Suprapubic skin (tissue), 4 donors: Measurements from ENCODE around the gene PRR14. TPM values are rescaled to one million over a fixed set of nuclear protein-coding genes. Genes with fewer than 3 reads are reported as not detected.
A peak's percentile ranks its signal among the peaks of the same experiment; 100 is the strongest.

ENCODE experiments used
- DNase-seq, 2 donors: peaks; one replicate each; pipeline ENCODE4 v3.0.0-alpha.2; 2019; ENCODE audit warnings: low spot score in 2 of 2
- H3K27ac ChIP-seq: fragments of 200-600 bp; sonication (generic); one replicate; pipeline ENCODE4 v1.5.1; 2019
- H3K27me3 ChIP-seq: fragments of 200-600 bp; sonication (generic); one replicate; pipeline ENCODE4 v1.5.1; 2019
- H3K36me3 ChIP-seq: fragments of 200-600 bp; sonication (generic); one replicate; pipeline ENCODE4 v1.5.1; 2019
- H3K4me1 ChIP-seq: fragments of 200-600 bp; sonication (generic); one replicate; pipeline ENCODE4 v1.5.1; 2019
- H3K4me3 ChIP-seq: fragments of 200-600 bp; sonication (generic); one replicate; pipeline ENCODE4 v1.5.1; 2019; ENCODE audit warnings: mild to moderate bottlenecking
- H3K9me3 ChIP-seq: fragments of 200-600 bp; sonication (generic); one replicate; pipeline ENCODE4 v1.5.1; 2019
- EP300 ChIP-seq: sonication (generic); formaldehyde crosslinking; IDR thresholded peaks from one replicate; pipeline ENCODE4 v1.6.1; 2017; ENCODE audit warnings: antibody characterized with exemption
- POLR2A ChIP-seq, 2 donors: fragments of 450-650 bp; IDR thresholded peaks; one replicate each; pipeline ENCODE4 v1.6.1; 2017; ENCODE audit warnings: antibody characterized with exemption in 2 of 2, mild to moderate bottlenecking in 2 of 2, moderate library complexity in 2 of 2
- POLR2AphosphoS5 ChIP-seq, 3 donors: sonication (generic); formaldehyde crosslinking; IDR thresholded peaks; one replicate each; pipeline ENCODE4 v1.6.1; 2017; ENCODE audit warnings: antibody characterized with exemption in 3 of 3
- WGBS: methylation state at CpG from one replicate; pipeline ENCODE4 v1.1.5; 2018; 5-methylcytosine and 5-hydroxymethylcytosine counted together
- total RNA-seq, 4 donors: library from RNA; depleted of rRNA; stranded (reverse); fragments of >200 nt; gene quantifications; one replicate each; pipeline ENCODE4 v1.1.0, GENCODE V29; 2016
- TF ChIP-seq, protein P1 (sequence below), 2 donors: fragments of 200-600 bp in 1 of 2; fragments of 450-650 bp in 1 of 2; sonication (generic) in 1 of 2; IDR thresholded peaks; one replicate each; pipeline ENCODE4 v1.5.1; 2016 to 2019; ENCODE audit warnings: antibody characterized with exemption in 2 of 2, mild to moderate bottlenecking in 1 of 2, moderate library complexity in 1 of 2

PRR14 gene
- total RNA-seq, 4 donors from 2014 or later: 56.7 to 68.8 (median 62.1) TPM

DNA sequence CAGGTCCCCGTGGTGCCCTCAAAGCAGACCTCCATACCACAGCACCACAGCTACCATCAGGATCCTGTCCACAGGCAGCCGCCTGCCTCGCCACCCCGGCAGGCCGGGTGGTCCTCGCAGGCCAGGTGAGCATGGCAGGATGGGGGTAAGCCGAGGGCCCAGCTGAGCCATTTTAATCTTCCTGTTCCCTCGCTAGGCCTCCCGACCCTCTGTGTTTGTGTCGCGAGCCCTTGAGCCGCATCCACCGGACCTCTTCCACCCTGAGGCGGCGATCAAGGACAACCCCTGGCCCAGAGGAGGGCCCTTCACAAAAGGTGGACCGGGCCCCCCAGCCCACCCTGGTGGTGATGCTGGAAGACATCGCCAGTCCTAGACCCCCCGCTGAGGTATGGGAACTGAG, 2.0 kb downstream of the PRR14 start:
- no peak for DNase-seq
- Histone ChIP-seq H3K27me3 (no peaks in the 10 kb centered on the region), H3K9me3 (no peaks in the 10 kb centered on the region), H3K36me3 (peaks cover 39% of the 10 kb centered on the region), H3K4me3 (no peak overlapping the region), H3K4me1 (peaks cover 30% of the 10 kb centered on the region), H3K27ac (no peak overlapping the region)
- TF ChIP-seq, protein P1, sequence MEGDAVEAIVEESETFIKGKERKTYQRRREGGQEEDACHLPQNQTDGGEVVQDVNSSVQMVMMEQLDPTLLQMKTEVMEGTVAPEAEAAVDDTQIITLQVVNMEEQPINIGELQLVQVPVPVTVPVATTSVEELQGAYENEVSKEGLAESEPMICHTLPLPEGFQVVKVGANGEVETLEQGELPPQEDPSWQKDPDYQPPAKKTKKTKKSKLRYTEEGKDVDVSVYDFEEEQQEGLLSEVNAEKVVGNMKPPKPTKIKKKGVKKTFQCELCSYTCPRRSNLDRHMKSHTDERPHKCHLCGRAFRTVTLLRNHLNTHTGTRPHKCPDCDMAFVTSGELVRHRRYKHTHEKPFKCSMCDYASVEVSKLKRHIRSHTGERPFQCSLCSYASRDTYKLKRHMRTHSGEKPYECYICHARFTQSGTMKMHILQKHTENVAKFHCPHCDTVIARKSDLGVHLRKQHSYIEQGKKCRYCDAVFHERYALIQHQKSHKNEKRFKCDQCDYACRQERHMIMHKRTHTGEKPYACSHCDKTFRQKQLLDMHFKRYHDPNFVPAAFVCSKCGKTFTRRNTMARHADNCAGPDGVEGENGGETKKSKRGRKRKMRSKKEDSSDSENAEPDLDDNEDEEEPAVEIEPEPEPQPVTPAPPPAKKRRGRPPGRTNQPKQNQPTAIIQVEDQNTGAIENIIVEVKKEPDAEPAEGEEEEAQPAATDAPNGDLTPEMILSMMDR (IDR thresholded peaks at IDR 0.05): no peak
- TF ChIP-seq EP300 (no peak), POLR2AphosphoS5 (IDR thresholded peaks at IDR 0.05) (no peak), POLR2A (IDR thresholded peaks at IDR 0.05) (no peak)
- WGBS: 92% methylated on average over 18 of the region's 18 CpGs

DNA sequence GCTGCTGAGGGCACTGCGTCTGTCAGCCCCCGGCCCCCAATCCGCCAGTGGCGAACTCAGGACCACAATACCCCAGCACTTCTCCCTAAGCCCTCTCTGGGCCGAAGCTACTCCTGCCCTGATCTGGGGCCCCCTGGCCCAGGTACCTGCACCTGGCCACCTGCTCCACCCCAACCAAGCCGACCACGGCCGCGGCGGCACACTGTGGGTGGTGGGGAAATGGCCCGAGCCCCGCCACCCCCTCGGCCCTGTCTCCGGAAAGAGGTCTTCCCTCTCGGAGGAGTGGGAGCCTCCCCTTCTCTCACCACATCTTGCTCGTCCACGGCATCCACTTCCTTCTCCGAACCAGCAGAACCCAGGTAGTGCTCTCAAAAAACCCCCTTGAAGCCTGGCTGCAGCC, 4.1 kb downstream of the PRR14 start:
- no peak for DNase-seq
- no peak overlapping the region for H3K27ac ChIP-seq
- H3K9me3 ChIP-seq: no peaks in the 10 kb centered on the region
- 86% methylated on average over 15 of the region's 18 CpGs for WGBS
- TF ChIP-seq POLR2AphosphoS5 (IDR thresholded peaks at IDR 0.05) (no peak), POLR2A (IDR thresholded peaks at IDR 0.05) (no peak), EP300 (no peak)
- TF ChIP-seq, protein P1 (IDR thresholded peaks at IDR 0.05): no peak
- peaks cover 28% of the 10 kb centered on the region for H3K4me1 ChIP-seq
- H3K4me3 ChIP-seq: no peak overlapping the region
- no peaks in the 10 kb centered on the region for H3K27me3 ChIP-seq
- peaks cover 39% of the 10 kb centered on the region for H3K36me3 ChIP-seq

DNA sequence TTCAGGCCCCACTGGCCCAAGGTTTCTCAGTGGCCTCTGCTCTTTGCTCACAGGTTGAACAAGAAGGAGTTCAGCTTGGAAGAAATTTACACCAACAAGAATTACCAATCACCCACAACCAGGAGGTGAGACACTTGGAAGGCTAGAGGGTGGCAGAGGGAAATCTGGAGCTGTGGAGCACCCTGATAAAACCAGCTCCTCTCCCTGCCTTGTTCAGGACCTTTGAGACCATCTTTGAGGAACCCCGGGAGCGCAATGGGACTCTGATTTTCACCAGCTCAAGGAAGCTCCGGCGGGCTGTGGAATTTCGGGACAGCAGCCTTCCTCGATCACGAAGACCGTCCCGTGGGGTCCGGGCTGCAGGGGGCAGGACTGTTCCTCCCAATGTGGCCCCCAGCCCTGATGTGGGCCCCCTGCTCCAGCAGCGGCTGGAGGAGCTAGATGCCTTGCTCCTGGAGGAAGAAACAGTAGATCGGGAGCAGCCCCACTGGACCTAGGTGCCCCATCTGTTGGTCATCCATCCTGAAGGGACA, 5.1 kb downstream of the PRR14 start:
- TF ChIP-seq EP300: no peak
- no peak for TF ChIP-seq POLR2AphosphoS5 (IDR thresholded peaks at IDR 0.05)
- TF ChIP-seq POLR2A (IDR thresholded peaks at IDR 0.05): no peak
- TF ChIP-seq, protein P1 (IDR thresholded peaks at IDR 0.05): no peak
- peaks cover 39% of the 10 kb centered on the region for H3K36me3 ChIP-seq
- H3K27ac ChIP-seq: no peak overlapping the region
- no peaks in the 10 kb centered on the region for H3K9me3 ChIP-seq
- DNase-seq: no peak
- WGBS: 95% methylated on average over 12 of the region's 12 CpGs
- no peak overlapping the region for H3K4me3 ChIP-seq
- no peaks in the 10 kb centered on the region for H3K27me3 ChIP-seq
- H3K4me1 ChIP-seq: peaks cover 36% of the 10 kb centered on the region

DNA sequence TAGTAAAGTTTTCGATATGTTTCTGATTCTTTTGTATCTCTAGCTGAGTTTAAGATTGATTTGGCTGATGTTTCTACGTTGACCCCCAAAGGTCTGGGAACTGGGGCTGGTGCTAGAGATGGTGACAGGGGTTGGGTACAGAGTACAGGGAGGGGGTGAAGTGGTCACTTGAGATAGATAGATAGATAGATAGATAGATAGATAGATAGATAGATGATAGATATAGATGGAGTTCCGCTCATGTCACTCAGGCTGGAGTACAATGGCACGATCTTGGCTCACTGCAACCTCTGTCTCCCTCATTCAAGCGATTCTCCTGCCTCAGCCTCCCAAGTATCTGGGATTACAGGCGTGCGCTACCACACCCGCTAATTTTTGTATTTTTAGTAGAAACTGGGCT, 5.6 kb downstream of the PRR14 start:
- H3K27me3 ChIP-seq: no peaks in the 10 kb centered on the region
- TF ChIP-seq, protein P1 (IDR thresholded peaks at IDR 0.05): no peak
- TF ChIP-seq EP300 (no peak), POLR2A (IDR thresholded peaks at IDR 0.05) (no peak), POLR2AphosphoS5 (IDR thresholded peaks at IDR 0.05) (no peak)
- DNase-seq: no peak
- peaks cover 41% of the 10 kb centered on the region for H3K36me3 ChIP-seq
- 93% methylated on average over 8 of the region's 8 CpGs for WGBS
- H3K4me1 ChIP-seq: peaks cover 41% of the 10 kb centered on the region
- H3K27ac ChIP-seq: no peak overlapping the region
- H3K9me3 ChIP-seq: no peaks in the 10 kb centered on the region
- no peak overlapping the region for H3K4me3 ChIP-seq

DNA sequence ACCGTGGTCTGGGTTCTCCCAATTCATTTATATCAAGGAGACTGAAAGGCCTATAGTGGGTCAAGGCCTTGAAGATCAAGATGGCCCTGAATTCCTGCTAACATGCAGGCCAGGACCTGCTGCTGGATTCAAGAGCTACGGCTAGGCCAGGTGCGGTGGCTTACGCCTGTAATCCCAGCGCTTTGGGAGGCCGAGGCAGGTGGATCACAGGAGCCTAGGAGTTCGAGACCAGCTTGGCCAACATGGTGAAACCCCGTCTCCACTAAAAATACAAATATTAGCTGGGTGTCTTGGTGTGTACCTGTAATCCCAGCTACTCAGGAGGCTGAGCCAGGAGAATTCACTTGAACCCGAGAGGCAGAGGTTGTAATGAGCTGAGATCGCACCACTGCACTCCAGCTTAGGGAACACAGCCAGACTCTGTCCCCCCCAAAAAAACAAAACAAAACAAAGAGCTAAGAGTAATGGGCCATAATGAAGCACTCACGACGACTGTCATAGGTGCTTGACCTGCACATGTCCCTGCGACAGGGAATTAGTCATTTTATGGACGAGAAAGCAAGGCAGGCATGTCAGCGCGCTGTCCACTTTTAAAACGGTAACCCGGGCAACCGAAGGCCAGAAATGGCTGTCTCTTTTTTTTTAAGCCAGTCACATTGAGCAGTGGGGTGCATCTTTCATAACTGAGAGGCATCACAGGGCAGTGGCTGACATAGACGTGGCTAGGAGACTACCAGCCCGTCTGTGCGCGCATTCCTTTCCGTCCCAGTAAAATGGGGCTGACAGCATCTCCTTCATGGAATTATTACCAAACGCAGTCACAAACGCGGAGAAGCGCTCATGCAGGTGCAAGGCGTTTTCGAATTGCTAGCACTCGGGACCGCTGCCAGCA, 6.5 kb downstream of the PRR14 start:
- Histone ChIP-seq H3K4me3 (peak overlapping the region; percentile 65), H3K9me3 (no peaks in the 10 kb centered on the region), H3K27me3 (no peaks in the 10 kb centered on the region), H3K27ac (peak overlapping the region; percentile 97), H3K4me1 (peaks cover 41% of the 10 kb centered on the region), H3K36me3 (peaks cover 49% of the 10 kb centered on the region)
- DNase-seq: no peak
- TF ChIP-seq, protein P1 (IDR thresholded peaks at IDR 0.05): no peak
- TF ChIP-seq POLR2A (IDR thresholded peaks at IDR 0.05): no peak
- TF ChIP-seq EP300: no peak
- TF ChIP-seq POLR2AphosphoS5 (IDR thresholded peaks at IDR 0.05): no peak
- WGBS: 49% methylated on average over 19 of the region's 32 CpGs
